PC-3 (cell line): ENCODE measurements around the gene FAH. TPM values are rescaled to one million over a fixed set of nuclear protein-coding genes. Genes with fewer than 3 reads are reported as not detected.
A peak's percentile ranks its signal among the peaks of the same experiment; 100 is the strongest.
"Not testable (repeated sequence)": the region's sequence is repeated elsewhere in the genome, so short reads cannot be mapped to it uniquely, and the experiment has no call there.

Experiments
- ATAC-seq: fragments of 200-7000 bp; cut with Tn5 transposase; 2 replicates; pipeline ENCODE4 v1.9.1; 2020; ENCODE audit warnings: mild to moderate bottlenecking, moderate library complexity
- BruUV-seq: library from RNA; stranded (reverse); fragments of 400-500 nt; replicated peaks from 2 replicates; lab custom pipeline; 2021; lab: Mats Ljungman, UMichigan
- CTCF ChIA-PET: fragments of 300-600 bp; sonication (Branson Sonifier 250); formaldehyde crosslinking; loops from one replicate; lab custom pipeline; 2022; ENCODE audit warnings: antibody characterized with exemption; lab: Charles Lee
- POLR2A ChIA-PET: fragments of 300-600 bp; sonication (Branson Sonifier 250); formaldehyde crosslinking; loops from one replicate; lab custom pipeline; 2022; ENCODE audit warnings: antibody characterized with exemption; ENCODE audit not compliant: unreplicated experiment; lab: Charles Lee
- DNase-seq: peaks from one replicate; pipeline ENCODE4 v3.0.0-alpha.2; 2015
- H2AFZ ChIP-seq: fragments of 300-600 bp; sonication (generic); 2 replicates; pipeline ENCODE4 v1.6.0; 2016; ENCODE audit warnings: antibody characterized with exemption, low read length
- H3F3A ChIP-seq: fragments of 300-600 bp; sonication (generic); one replicate; pipeline ENCODE4 v1.6.0; 2017; ENCODE audit warnings: antibody characterized with exemption, low read length, control low read depth, mild to moderate bottlenecking; ENCODE audit not compliant: unreplicated experiment
- H3K27ac ChIP-seq: fragments of 300-600 bp; sonication (generic); 2 replicates; pipeline ENCODE4 v1.5.1; 2016; ENCODE audit warnings: mild to moderate bottlenecking, low read length
- H3K27me3 ChIP-seq: fragments of 300-600 bp; sonication (generic); 2 replicates; pipeline ENCODE4 v1.6.1; 2016; ENCODE audit warnings: low read length, mixed read lengths
- H3K36me3 ChIP-seq: fragments of 300-600 bp; sonication (generic); 2 replicates; pipeline ENCODE4 v1.6.1; 2016; ENCODE audit warnings: low read depth, mixed run types, low read length, mixed read lengths
- H3K4me1 ChIP-seq: fragments of 300-600 bp; sonication (generic); 2 replicates; pipeline ENCODE4 v1.5.1; 2016; ENCODE audit warnings: low read length; ENCODE audit not compliant: insufficient read depth
- H3K4me2 ChIP-seq: fragments of 300-600 bp; sonication (generic); 2 replicates; pipeline ENCODE4 v1.6.0; 2016; ENCODE audit warnings: low read length
- H3K4me3 ChIP-seq: fragments of 300-600 bp; sonication (generic); 2 replicates; pipeline ENCODE4 v1.5.1; 2016; ENCODE audit warnings: mild to moderate bottlenecking, low read length, mixed read lengths
- H3K79me2 ChIP-seq: fragments of 300-600 bp; sonication (generic); 2 replicates; pipeline ENCODE4 v1.6.1; 2017; ENCODE audit warnings: low read length, mixed read lengths
- H3K9ac ChIP-seq: fragments of 300-600 bp; sonication (generic); 2 replicates; pipeline ENCODE4 v1.6.0; 2016; ENCODE audit warnings: mild to moderate bottlenecking, low read length
- H3K9me2 ChIP-seq: fragments of 300-600 bp; sonication (generic); replicated peaks from 2 replicates; pipeline ENCODE4 v1.6.1; 2016; ENCODE audit warnings: mixed run types, low read length, mixed read lengths
- H3K9me3 ChIP-seq: fragments of 300-600 bp; sonication (generic); 2 replicates; pipeline ENCODE4 v1.6.1; 2016; ENCODE audit warnings: low read length, mixed read lengths
- H4K20me1 ChIP-seq: fragments of 300-600 bp; sonication (generic); 2 replicates; pipeline ENCODE4 v1.6.1; 2016; ENCODE audit warnings: low read length, mixed read lengths
- EZH2 ChIP-seq: fragments of 300-600 bp; sonication (generic); IDR thresholded peaks from one replicate; pipeline ENCODE4 v1.6.1; 2017; ENCODE audit warnings: antibody characterized with exemption, mild to moderate bottlenecking, low read length; ENCODE audit not compliant: unreplicated experiment
- EZH2phosphoT487 ChIP-seq: fragments of 300-600 bp; sonication (generic); IDR thresholded peaks from 2 replicates; pipeline ENCODE4 v1.6.1; 2018; ENCODE audit warnings: mild to moderate bottlenecking, antibody characterized with exemption, low read length, borderline replicate concordance
- intact Hi-C: fragments of 100-400 bp; cut with micrococcal nuclease; formaldehyde crosslinking; loops from 2 replicates; pipeline ENCODE4 v1.9.0; 2023
- total RNA-seq: library from RNA; depleted of rRNA; stranded (reverse); fragments of >200 nt; gene quantifications from 2 replicates; pipeline ENCODE4 v1.2.3, GENCODE V29; 2014
- TF ChIP-seq, protein P1 (sequence below): fragments of 300-600 bp; sonication (generic); conservative IDR thresholded peaks from 2 replicates; pipeline ENCODE4 v1.5.1; 2017; ENCODE audit warnings: antibody characterized with exemption, low read depth, mild to moderate bottlenecking, low read length

The FAH gene
- total RNA-seq, 1 experiment from 2014 or later = 55.4 TPM

DNA sequence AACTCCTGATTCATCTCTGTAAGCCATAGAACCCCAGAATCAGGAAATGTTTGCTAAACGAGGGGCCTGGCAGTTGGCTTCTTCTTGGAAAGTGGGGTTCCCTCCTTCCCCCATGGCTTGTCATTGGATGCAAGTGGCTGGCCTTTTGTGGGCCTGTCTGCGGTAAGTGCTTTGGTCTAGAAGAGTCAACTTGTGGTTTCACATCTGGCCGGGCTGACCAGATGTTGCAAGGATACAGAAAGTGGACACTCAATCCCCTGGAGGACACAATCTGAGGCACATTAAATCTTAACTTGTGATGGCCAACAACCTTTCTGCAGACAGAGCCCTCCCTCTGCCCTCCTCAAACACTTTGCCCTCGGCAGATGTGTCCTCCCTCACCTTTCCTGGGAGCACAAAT lies 1.1 kb downstream of the FAH start:
- Histone ChIP-seq H2AFZ (no peak overlapping the region), H3K9me3 (no peaks in the 10 kb centered on the region), H3K36me3 (peaks cover 5% of the 10 kb centered on the region), H4K20me1 (no peaks in the 10 kb centered on the region), H3F3A (no peaks in the 10 kb centered on the region), H3K4me2 (peak overlapping the region; percentile 93), H3K4me3 (peak overlapping the region; percentile 82), H3K9me2 (no peaks in the 10 kb centered on the region), H3K79me2 (peaks cover 27% of the 10 kb centered on the region), H3K27ac (no peak overlapping the region), H3K27me3 (no peaks in the 10 kb centered on the region), H3K9ac (0 out of 2 replicates have a peak overlapping the region, but pooled peaks have one; percentile 76), H3K4me1 (peaks cover 9% of the 10 kb centered on the region; the same call in 1 of the 2 replicates)
- no peak for TF ChIP-seq EZH2phosphoT487
- no peak for TF ChIP-seq EZH2
- TF ChIP-seq, protein P1, sequence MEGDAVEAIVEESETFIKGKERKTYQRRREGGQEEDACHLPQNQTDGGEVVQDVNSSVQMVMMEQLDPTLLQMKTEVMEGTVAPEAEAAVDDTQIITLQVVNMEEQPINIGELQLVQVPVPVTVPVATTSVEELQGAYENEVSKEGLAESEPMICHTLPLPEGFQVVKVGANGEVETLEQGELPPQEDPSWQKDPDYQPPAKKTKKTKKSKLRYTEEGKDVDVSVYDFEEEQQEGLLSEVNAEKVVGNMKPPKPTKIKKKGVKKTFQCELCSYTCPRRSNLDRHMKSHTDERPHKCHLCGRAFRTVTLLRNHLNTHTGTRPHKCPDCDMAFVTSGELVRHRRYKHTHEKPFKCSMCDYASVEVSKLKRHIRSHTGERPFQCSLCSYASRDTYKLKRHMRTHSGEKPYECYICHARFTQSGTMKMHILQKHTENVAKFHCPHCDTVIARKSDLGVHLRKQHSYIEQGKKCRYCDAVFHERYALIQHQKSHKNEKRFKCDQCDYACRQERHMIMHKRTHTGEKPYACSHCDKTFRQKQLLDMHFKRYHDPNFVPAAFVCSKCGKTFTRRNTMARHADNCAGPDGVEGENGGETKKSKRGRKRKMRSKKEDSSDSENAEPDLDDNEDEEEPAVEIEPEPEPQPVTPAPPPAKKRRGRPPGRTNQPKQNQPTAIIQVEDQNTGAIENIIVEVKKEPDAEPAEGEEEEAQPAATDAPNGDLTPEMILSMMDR = no peak
- BruUV-seq = no TSS peak
- ATAC-seq = no peak
- ChIA-PET POLR2A (no interaction called here), CTCF (interaction anchor here (0.6 kb wide), 1 partner anchor 20 kb away, joined by 4 read pairs; no protein-coding TSS in a partner anchor)
- intact Hi-C loops = loop anchor here (5.0 kb wide), 1 partner anchor 82 kb away; no protein-coding TSS in a partner anchor
- no peak for DNase-seq

DNA sequence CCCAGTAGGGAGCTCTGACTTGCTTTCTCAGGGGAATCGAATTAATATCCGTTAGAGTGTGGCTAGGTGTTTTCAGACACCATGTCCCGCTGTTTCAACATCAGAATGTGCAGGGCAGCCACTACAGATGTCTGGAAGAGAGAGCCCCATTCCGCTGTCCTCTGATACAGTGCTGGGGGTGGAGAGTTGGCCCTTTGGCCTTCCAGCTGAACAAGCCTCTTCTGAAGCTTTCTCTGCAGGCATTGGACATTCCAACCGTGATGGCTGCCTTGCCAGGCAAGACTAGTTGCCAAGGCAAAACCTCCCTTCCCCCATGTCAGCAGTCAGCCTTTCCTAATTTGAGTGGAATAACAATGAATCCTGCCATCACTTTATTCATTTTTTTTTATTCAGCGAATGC lies 1.5 kb downstream of the FAH start:
- Histone ChIP-seq H3K4me3 (no peak overlapping the region), H3K9me3 (no peaks in the 10 kb centered on the region), H3K36me3 (peaks cover 5% of the 10 kb centered on the region), H3K4me2 (peak overlapping the region; percentile 93), H3K4me1 (peaks cover 9% of the 10 kb centered on the region; the same call in 1 of the 2 replicates), H3K79me2 (peaks cover 27% of the 10 kb centered on the region), H4K20me1 (no peaks in the 10 kb centered on the region), H3K27ac (no peak overlapping the region), H3K9me2 (no peaks in the 10 kb centered on the region), H3K27me3 (no peaks in the 10 kb centered on the region), H3K9ac (no peak overlapping the region), H2AFZ (no peak overlapping the region), H3F3A (no peaks in the 10 kb centered on the region)
- no peak for ATAC-seq
- no peak for DNase-seq
- intact Hi-C loops = loop anchor here (5.0 kb wide), 1 partner anchor 82 kb away; no protein-coding TSS in a partner anchor
- no TSS peak for BruUV-seq
- TF ChIP-seq EZH2 (no peak), EZH2phosphoT487 (no peak)
- TF ChIP-seq, protein P1 = no peak
- CTCF ChIA-PET = no interaction called here
- POLR2A ChIA-PET = no interaction called here

DNA sequence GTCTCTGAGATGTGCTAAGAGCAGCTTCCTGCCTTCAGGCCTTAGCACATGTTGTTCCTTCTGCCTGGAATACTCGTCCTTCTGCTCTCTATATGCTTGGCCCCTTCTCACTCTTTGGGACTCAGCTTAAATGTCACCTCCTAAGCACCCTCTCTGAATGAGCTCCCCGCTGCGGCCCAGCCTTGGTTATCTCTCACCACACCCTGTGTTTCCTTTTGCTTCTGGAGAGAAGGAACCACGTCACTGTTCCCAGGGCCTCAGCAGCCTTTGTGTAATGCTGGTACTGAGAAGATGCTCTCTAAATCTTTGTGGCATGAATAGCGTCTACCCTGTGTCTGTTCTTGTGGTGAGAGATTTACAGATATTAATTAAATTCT lies 2.2 kb downstream of the FAH start:
- Histone ChIP-seq H3K27ac (no peak overlapping the region), H3K4me2 (no peak overlapping the region), H4K20me1 (no peaks in the 10 kb centered on the region), H3F3A (no peaks in the 10 kb centered on the region), H3K79me2 (peaks cover 27% of the 10 kb centered on the region), H3K4me3 (no peak overlapping the region), H3K4me1 (peaks cover 15% of the 10 kb centered on the region), H3K36me3 (peaks cover 10% of the 10 kb centered on the region), H3K9ac (no peak overlapping the region), H3K9me2 (no peaks in the 10 kb centered on the region), H3K9me3 (no peaks in the 10 kb centered on the region), H2AFZ (no peak overlapping the region), H3K27me3 (no peaks in the 10 kb centered on the region)
- ChIA-PET POLR2A (no interaction called here), CTCF (no interaction called here)
- ATAC-seq = no peak
- TF ChIP-seq EZH2phosphoT487 = no peak
- TF ChIP-seq, protein P1 = no peak
- no peak for TF ChIP-seq EZH2
- no TSS peak for BruUV-seq
- intact Hi-C loops = no loop called here
- no peak for DNase-seq

DNA sequence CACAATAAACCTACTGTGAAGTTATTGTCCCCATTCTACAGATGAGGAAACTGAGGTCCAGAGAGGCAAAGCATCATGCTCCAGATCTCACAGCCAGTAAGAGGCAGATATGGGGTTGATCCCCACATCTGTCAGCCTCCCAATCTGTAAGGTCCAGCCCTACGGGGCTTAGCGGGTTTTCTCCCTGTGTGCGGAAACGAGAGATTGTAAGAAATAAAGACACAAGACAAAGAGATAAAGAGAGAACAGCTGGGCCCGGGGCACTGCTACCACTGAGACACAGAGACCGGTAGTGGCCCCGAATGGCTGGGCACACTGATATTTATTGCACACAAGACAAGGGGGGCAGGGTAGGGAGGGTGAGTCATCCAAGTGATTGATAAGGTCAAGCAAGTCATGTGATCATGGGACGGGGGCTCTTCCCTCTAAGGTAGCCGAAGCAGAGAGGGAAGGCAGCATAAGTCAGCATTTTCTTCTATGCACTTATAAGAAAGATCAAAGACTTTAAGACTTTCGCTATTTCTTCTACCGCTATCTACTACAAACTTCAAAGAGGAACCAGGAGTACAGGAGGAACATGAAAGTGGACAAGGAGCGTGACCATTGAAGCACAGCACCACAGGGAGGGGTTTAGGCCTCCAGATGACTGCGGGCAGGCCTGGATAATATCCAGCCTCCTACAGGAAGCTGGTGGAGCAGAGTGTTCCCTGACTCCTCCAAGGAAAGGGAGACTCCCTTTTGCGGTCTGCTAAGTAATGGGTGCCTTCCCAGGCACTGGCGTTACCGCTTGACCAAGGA lies 2.8 kb downstream of the FAH start:
- ATAC-seq, POLR2A ChIA-PET, CTCF ChIA-PET, H3K4me2 ChIP-seq, H4K20me1 ChIP-seq, H3K9ac ChIP-seq, BruUV-seq, H3K27me3 ChIP-seq, H3K4me3 ChIP-seq, intact Hi-C loops, H3F3A ChIP-seq, DNase-seq, H3K27ac ChIP-seq, H3K9me3 ChIP-seq, H3K9me2 ChIP-seq, H2AFZ ChIP-seq: not testable (repeated sequence)
- Histone ChIP-seq H3K4me1 (peaks cover 20% of the 10 kb centered on the region), H3K36me3 (peaks cover 12% of the 10 kb centered on the region), H3K79me2 (peaks cover 27% of the 10 kb centered on the region)
